SK-N-MC (cell line): ENCODE measurements around the gene EPB41.
"Not testable (repeated sequence)": the region's sequence is repeated elsewhere in the genome, so short reads cannot be mapped to it uniquely, and the experiment has no call there.

ENCODE experiments used
- DNase-seq: peaks from one replicate; pipeline ENCODE4 v3.0.0-alpha.2; 2011; ENCODE audit warnings: low read depth, low spot score
- H3K27ac ChIP-seq: fragments of 200-600 bp; sonication (generic); 2 replicates; pipeline ENCODE4 v1.5.1; 2016; ENCODE audit warnings: mixed run types
- H3K36me3 ChIP-seq: fragments of 200-600 bp; sonication (generic); 2 replicates; pipeline ENCODE4 v1.6.1; 2017; ENCODE audit warnings: antibody characterized with exemption, low read length, mixed read lengths; ENCODE audit not compliant: insufficient read depth
- H3K4me3 ChIP-seq: fragments of 200-600 bp; sonication (generic); 2 replicates; pipeline ENCODE4 v1.5.1; 2016
- H3K9ac ChIP-seq: fragments of 200-600 bp; sonication (generic); 2 replicates; pipeline ENCODE4 v1.8.0; 2017; ENCODE audit warnings: mixed run types, mixed read lengths; ENCODE audit not compliant: insufficient read length
- H3K9me3 ChIP-seq: fragments of 200-600 bp; sonication (generic); 2 replicates; pipeline ENCODE4 v1.6.1; 2017; ENCODE audit warnings: low read depth, mild to moderate bottlenecking, antibody characterized with exemption, low read length, moderate library complexity, mixed read lengths
- EZH2 ChIP-seq: fragments of 200-600 bp; sonication (generic); IDR thresholded peaks from one replicate; pipeline ENCODE4 v1.6.1; 2017; ENCODE audit warnings: antibody characterized with exemption
- FOXP2 ChIP-seq: optimal IDR thresholded peaks from 2 replicates; pipeline ENCODE3; 2011; ENCODE audit warnings: mild to moderate bottlenecking, moderate library complexity; ENCODE audit not compliant: insufficient read depth; ENCODE audit errors: extremely low read length, control extremely low read depth
- POLR2AphosphoS5 ChIP-seq: IDR thresholded peaks from 2 replicates; pipeline ENCODE4 v1.6.1; 2012; ENCODE audit warnings: mild to moderate bottlenecking, low read depth, low read length, borderline replicate concordance

The EPB41 gene

GRCh38 chr1:29136391-29136915 is 222.1 kb downstream of the EPB41 start:
- Histone ChIP-seq H3K9me3 (no peaks in the 10 kb centered on the region), H3K4me3 (peak overlapping the region; percentile 13; the same call in 1 of the 2 replicates), H3K9ac (no peak overlapping the region), H3K27ac (no peak overlapping the region), H3K36me3 (no peaks in the 10 kb centered on the region)
- TF ChIP-seq FOXP2 (no peak), POLR2AphosphoS5 (no peak), EZH2 (no peak)
- DNase-seq: no peak

GRCh38 chr1:29142714-29143113 is 228.3 kb downstream of the EPB41 start:
- TF ChIP-seq FOXP2 (no peak), EZH2 (no peak), POLR2AphosphoS5 (no peak)
- peaks cover 27% of the 10 kb centered on the region for H3K36me3 ChIP-seq
- H3K4me3 ChIP-seq: no peak overlapping the region
- H3K27ac ChIP-seq: peak overlapping the region; percentile 67
- no peak for DNase-seq
- H3K9ac ChIP-seq: no peak overlapping the region
- H3K9me3 ChIP-seq: no peaks in the 10 kb centered on the region

- Histone ChIP-seq H3K27ac (no peak overlapping the region), H3K9ac (no peak overlapping the region), H3K36me3 (peaks cover 42% of the 10 kb centered on the region), H3K4me3 (no peak overlapping the region), H3K9me3 (no peaks in the 10 kb centered on the region)
- DNase-seq: no peak
- TF ChIP-seq FOXP2: no peak
- TF ChIP-seq EZH2: no peak
- no peak for TF ChIP-seq POLR2AphosphoS5
Observed at GRCh38 chr1:29144178-29144577, 229.8 kb downstream of the EPB41 start.

- TF ChIP-seq EZH2: no peak
- TF ChIP-seq FOXP2: no peak
- TF ChIP-seq POLR2AphosphoS5: no peak
- no peak for DNase-seq
- Histone ChIP-seq H3K9me3 (no peaks in the 10 kb centered on the region), H3K27ac (peak overlapping the region; percentile 50), H3K4me3 (no peak overlapping the region), H3K36me3 (peaks cover 57% of the 10 kb centered on the region), H3K9ac (no peak overlapping the region)
Observed at GRCh38 chr1:29145739-29146437, 231.5 kb downstream of the EPB41 start.

- H3K36me3 ChIP-seq: peaks cover 86% of the 10 kb centered on the region
- H3K9me3 ChIP-seq: no peaks in the 10 kb centered on the region
- peak overlapping the region; percentile 31; the same call in 1 of the 2 replicates for H3K27ac ChIP-seq
- no peak for TF ChIP-seq FOXP2
- no peak for TF ChIP-seq POLR2AphosphoS5
- no peak for TF ChIP-seq EZH2
- no peak overlapping the region for H3K9ac ChIP-seq
- DNase-seq: no peak
- no peak overlapping the region for H3K4me3 ChIP-seq
Observed at GRCh38 chr1:29148656-29149491, 234.5 kb downstream of the EPB41 start.

- not testable (repeated sequence) for H3K9ac ChIP-seq, H3K27ac ChIP-seq, H3K9me3 ChIP-seq, DNase-seq, H3K4me3 ChIP-seq
- peaks cover 97% of the 10 kb centered on the region for H3K36me3 ChIP-seq
Observed at GRCh38 chr1:29150346-29150745, 236.0 kb downstream of the EPB41 start.

GRCh38 chr1:29152046-29152805 is 237.9 kb downstream of the EPB41 start:
- Histone ChIP-seq H3K4me3 (no peak overlapping the region), H3K27ac (no peak overlapping the region), H3K9me3 (no peaks in the 10 kb centered on the region), H3K9ac (no peak overlapping the region), H3K36me3 (peaks cover 93% of the 10 kb centered on the region)
- TF ChIP-seq FOXP2: no peak
- no peak for TF ChIP-seq EZH2
- no peak for TF ChIP-seq POLR2AphosphoS5
- DNase-seq: no peak

GRCh38 chr1:29156543-29157268 is 242.3 kb downstream of the EPB41 start:
- Histone ChIP-seq H3K27ac (peak overlapping the region; percentile 96), H3K9me3 (no peaks in the 10 kb centered on the region), H3K9ac (peak overlapping the region; percentile 59), H3K36me3 (peaks cover 89% of the 10 kb centered on the region), H3K4me3 (peak overlapping the region; percentile 52)
- peak; percentile 94 for DNase-seq
- TF ChIP-seq POLR2AphosphoS5: peak; percentile 41; the same call in 1 of the 2 replicates
- no peak for TF ChIP-seq EZH2
- no peak for TF ChIP-seq FOXP2
